ENCODE results near the gene MID1. TPM values are rescaled to one million over a fixed set of nuclear protein-coding genes. Genes with fewer than 3 reads are reported as not detected.

Gene MID1
- total RNA-seq, 2 donors from 2014 or later: 14.6 to 26.1 TPM

DNA sequence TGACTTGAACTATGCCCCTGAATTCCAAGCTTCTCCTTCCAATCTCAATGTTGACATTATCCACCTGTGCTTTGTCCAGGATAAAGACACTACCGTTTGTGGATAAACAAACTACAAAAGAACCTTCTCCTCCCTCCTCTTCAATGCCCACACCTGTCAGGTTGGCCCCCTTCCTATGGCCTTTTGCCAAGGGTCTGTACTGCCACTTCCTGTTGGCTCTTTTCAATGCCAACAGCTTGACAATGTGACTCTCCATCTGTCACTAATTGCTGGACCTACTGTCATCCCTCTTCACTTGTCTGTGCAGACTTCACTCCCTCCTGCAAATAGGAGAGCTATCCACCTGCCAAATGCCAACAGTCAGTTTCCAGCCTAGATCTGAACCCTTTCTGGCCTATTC is 35.8 kb upstream of the MID1 start:
- intact Hi-C loops (cut with DNase I): no loop called here
- Histone ChIP-seq H3K27ac (no peak overlapping the region), H3K4me1 (replicated peaks) (no peaks in the 10 kb centered on the region), H3K27me3 (replicated peaks; ENCODE audit: insufficient read depth) (no peaks in the 10 kb centered on the region), H3K9me3 (no peaks in the 10 kb centered on the region), H3K36me3 (no peaks in the 10 kb centered on the region), H3K4me3 (no peak overlapping the region)
- no peak for DNase-seq (ENCODE audit: low spot score)
- WGBS: 21% methylated on average over 1 of the region's 1 CpG
- no peak for TF ChIP-seq POLR2A (IDR thresholded peaks at IDR 0.05)
- TF ChIP-seq, protein P1, sequence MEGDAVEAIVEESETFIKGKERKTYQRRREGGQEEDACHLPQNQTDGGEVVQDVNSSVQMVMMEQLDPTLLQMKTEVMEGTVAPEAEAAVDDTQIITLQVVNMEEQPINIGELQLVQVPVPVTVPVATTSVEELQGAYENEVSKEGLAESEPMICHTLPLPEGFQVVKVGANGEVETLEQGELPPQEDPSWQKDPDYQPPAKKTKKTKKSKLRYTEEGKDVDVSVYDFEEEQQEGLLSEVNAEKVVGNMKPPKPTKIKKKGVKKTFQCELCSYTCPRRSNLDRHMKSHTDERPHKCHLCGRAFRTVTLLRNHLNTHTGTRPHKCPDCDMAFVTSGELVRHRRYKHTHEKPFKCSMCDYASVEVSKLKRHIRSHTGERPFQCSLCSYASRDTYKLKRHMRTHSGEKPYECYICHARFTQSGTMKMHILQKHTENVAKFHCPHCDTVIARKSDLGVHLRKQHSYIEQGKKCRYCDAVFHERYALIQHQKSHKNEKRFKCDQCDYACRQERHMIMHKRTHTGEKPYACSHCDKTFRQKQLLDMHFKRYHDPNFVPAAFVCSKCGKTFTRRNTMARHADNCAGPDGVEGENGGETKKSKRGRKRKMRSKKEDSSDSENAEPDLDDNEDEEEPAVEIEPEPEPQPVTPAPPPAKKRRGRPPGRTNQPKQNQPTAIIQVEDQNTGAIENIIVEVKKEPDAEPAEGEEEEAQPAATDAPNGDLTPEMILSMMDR (IDR thresholded peaks at IDR 0.05): no peak
- TF ChIP-seq POLR2AphosphoS5 (IDR thresholded peaks at IDR 0.05): no peak

DNA sequence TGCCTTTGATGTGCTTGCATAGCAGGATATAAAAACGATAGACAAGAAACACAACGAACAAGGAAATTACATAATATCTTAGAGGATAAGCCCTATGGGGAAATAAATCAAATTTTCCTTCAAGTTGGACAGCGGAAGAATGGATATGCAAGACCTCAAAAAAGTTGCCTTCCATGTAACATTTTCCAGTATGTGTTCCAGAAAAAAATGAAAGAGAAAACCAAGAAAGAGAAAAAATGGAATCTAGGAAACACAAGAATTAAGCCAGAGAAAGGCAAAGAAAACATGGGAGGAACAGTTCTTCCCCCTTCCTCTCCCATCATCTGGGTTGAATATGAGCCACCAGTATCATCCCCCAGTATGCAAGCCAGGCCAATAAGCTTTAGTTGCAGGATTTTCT is 34.6 kb upstream of the MID1 start:
- Histone ChIP-seq H3K4me3 (no peak overlapping the region), H3K9me3 (no peaks in the 10 kb centered on the region), H3K36me3 (no peaks in the 10 kb centered on the region), H3K4me1 (replicated peaks) (no peaks in the 10 kb centered on the region), H3K27me3 (replicated peaks; ENCODE audit: insufficient read depth) (no peaks in the 10 kb centered on the region), H3K27ac (no peak overlapping the region)
- intact Hi-C loops (cut with DNase I): no loop called here
- TF ChIP-seq, protein P1 (IDR thresholded peaks at IDR 0.05): no peak
- TF ChIP-seq POLR2AphosphoS5 (IDR thresholded peaks at IDR 0.05) (no peak), POLR2A (IDR thresholded peaks at IDR 0.05) (no peak)
- 73% methylated on average over 3 of the region's 3 CpGs for WGBS
- no peak for DNase-seq (ENCODE audit: low spot score)

GRCh38 chrX:10653302-10653701 is 32.9 kb upstream of the MID1 start:
- DNase-seq (ENCODE audit: low spot score): no peak
- intact Hi-C loops (cut with DNase I): no loop called here
- Histone ChIP-seq H3K27me3 (replicated peaks; ENCODE audit: insufficient read depth) (no peaks in the 10 kb centered on the region), H3K4me1 (replicated peaks) (no peaks in the 10 kb centered on the region), H3K27ac (no peak overlapping the region), H3K4me3 (no peak overlapping the region), H3K9me3 (no peaks in the 10 kb centered on the region), H3K36me3 (no peaks in the 10 kb centered on the region)
- 67% methylated on average over 2 of the region's 2 CpGs for WGBS
- TF ChIP-seq, protein P1 (IDR thresholded peaks at IDR 0.05): no peak
- no peak for TF ChIP-seq POLR2AphosphoS5 (IDR thresholded peaks at IDR 0.05)
- TF ChIP-seq POLR2A (IDR thresholded peaks at IDR 0.05): no peak

- no peak overlapping the region for H3K4me3 ChIP-seq
- no peak for DNase-seq (ENCODE audit: low spot score)
- H3K27me3 ChIP-seq (replicated peaks; ENCODE audit: insufficient read depth): no peaks in the 10 kb centered on the region
- no peak for TF ChIP-seq POLR2AphosphoS5 (IDR thresholded peaks at IDR 0.05)
- no peak for TF ChIP-seq POLR2A (IDR thresholded peaks at IDR 0.05)
- TF ChIP-seq, protein P1 (IDR thresholded peaks at IDR 0.05): no peak
- no peaks in the 10 kb centered on the region for H3K36me3 ChIP-seq
- H3K9me3 ChIP-seq: no peaks in the 10 kb centered on the region
- H3K4me1 ChIP-seq (replicated peaks): no peaks in the 10 kb centered on the region
- intact Hi-C loops (cut with DNase I): no loop called here
- H3K27ac ChIP-seq: no peak overlapping the region
- WGBS: 73% methylated on average over 4 of the region's 4 CpGs
Observed at GRCh38 chrX:10649265-10649664, 28.9 kb upstream of the MID1 start.

DNA sequence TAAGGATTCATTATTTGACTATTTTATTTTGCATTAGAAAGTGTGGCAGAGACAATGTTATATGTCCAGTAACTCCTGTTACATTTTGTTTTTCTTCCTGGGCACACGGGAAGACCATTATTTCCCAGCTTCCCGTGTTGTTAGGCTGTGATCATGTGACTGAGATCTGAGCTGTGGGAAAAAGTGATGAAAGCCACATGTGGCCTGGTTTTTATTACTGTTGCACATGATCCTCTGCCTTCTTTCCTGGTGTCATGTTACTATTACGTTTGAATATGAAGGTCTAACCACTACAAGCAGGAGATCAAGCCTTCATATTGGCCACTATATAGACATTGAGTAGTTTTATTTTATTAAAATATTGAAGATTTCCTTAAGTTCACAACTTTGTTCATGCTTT is 28.2 kb upstream of the MID1 start:
- intact Hi-C loops (cut with DNase I): no loop called here
- Histone ChIP-seq H3K36me3 (no peaks in the 10 kb centered on the region), H3K27me3 (replicated peaks; ENCODE audit: insufficient read depth) (no peaks in the 10 kb centered on the region), H3K27ac (no peak overlapping the region), H3K9me3 (no peaks in the 10 kb centered on the region), H3K4me1 (replicated peaks) (no peaks in the 10 kb centered on the region), H3K4me3 (no peak overlapping the region)
- 32% methylated on average over 3 of the region's 3 CpGs for WGBS
- DNase-seq (ENCODE audit: low spot score): no peak
- TF ChIP-seq POLR2A (IDR thresholded peaks at IDR 0.05) (no peak), POLR2AphosphoS5 (IDR thresholded peaks at IDR 0.05) (no peak)
- TF ChIP-seq, protein P1 (IDR thresholded peaks at IDR 0.05): no peak

All from prostate gland (tissue), 2 donors.